WTC11 (cell line): ENCODE measurements around the gene TOP2B.

Source experiments
- ATF1 ChIP-seq: sonication (generic); formaldehyde crosslinking; IDR thresholded peaks from 2 replicates; pipeline ENCODE4 v1.8.1; 2023; ENCODE audit warnings: mild to moderate bottlenecking, moderate library complexity, missing genetic modification reagents
- CBFB ChIP-seq: sonication (generic); formaldehyde crosslinking; IDR thresholded peaks from 2 replicates; pipeline ENCODE4 v1.8.1; 2022; ENCODE audit warnings: mild to moderate bottlenecking, low read depth, missing genetic modification reagents
- CREB1 ChIP-seq: sonication (generic); formaldehyde crosslinking; IDR thresholded peaks from 2 replicates; pipeline ENCODE4 v1.8.0; 2023; ENCODE audit warnings: mild to moderate bottlenecking, missing genetic modification reagents
- JUN ChIP-seq: sonication (generic); formaldehyde crosslinking; IDR thresholded peaks from 2 replicates; pipeline ENCODE4 v1.8.0; 2023; ENCODE audit warnings: mild to moderate bottlenecking, missing genetic modification reagents
- NFYB ChIP-seq: sonication (generic); formaldehyde crosslinking; conservative IDR thresholded peaks from 2 replicates; pipeline ENCODE4 v1.8.0; 2022; ENCODE audit warnings: low read depth, missing genetic modification reagents
- SMAD3 ChIP-seq: sonication (generic); formaldehyde crosslinking; IDR thresholded peaks from 2 replicates; pipeline ENCODE4 v1.8.0; 2022; ENCODE audit warnings: missing genetic modification reagents, mild to moderate bottlenecking, borderline replicate concordance
- ZBTB21 ChIP-seq: sonication (generic); formaldehyde crosslinking; IDR thresholded peaks from 2 replicates; pipeline ENCODE4 v1.8.1; 2023; ENCODE audit warnings: mild to moderate bottlenecking, missing genetic modification reagents, borderline replicate concordance
- ZNF138 ChIP-seq: sonication (generic); formaldehyde crosslinking; conservative IDR thresholded peaks from 2 replicates; pipeline ENCODE4 v1.8.1; 2022; ENCODE audit warnings: mild to moderate bottlenecking, moderate library complexity, missing genetic modification reagents
- TF ChIP-seq, protein P1 (sequence below): fragments of 200-600 bp; IDR thresholded peaks from 2 replicates; pipeline ENCODE4 v1.8.0; 2022; ENCODE audit warnings: antibody characterized with exemption
- TF ChIP-seq, protein P2 (sequence below): sonication (generic); formaldehyde crosslinking; IDR thresholded peaks from 2 replicates; pipeline ENCODE4 v1.8.1; 2023; ENCODE audit warnings: mild to moderate bottlenecking, moderate library complexity, missing genetic modification reagents
- TF ChIP-seq, protein P3 (sequence below): sonication (generic); formaldehyde crosslinking; IDR thresholded peaks from 2 replicates; pipeline ENCODE4 v1.8.0; 2022; ENCODE audit warnings: mild to moderate bottlenecking, missing genetic modification reagents
- TF ChIP-seq, protein P4 (sequence below): sonication (generic); formaldehyde crosslinking; IDR thresholded peaks from 2 replicates; pipeline ENCODE4 v1.8.1; 2023; ENCODE audit warnings: mild to moderate bottlenecking, missing genetic modification reagents, moderate library complexity
- TF ChIP-seq, protein P5 (sequence below): sonication (generic); formaldehyde crosslinking; conservative IDR thresholded peaks from 2 replicates; pipeline ENCODE4 v1.8.1; 2023; ENCODE audit warnings: mild to moderate bottlenecking, low read depth, missing genetic modification reagents, moderate library complexity

DNA sequence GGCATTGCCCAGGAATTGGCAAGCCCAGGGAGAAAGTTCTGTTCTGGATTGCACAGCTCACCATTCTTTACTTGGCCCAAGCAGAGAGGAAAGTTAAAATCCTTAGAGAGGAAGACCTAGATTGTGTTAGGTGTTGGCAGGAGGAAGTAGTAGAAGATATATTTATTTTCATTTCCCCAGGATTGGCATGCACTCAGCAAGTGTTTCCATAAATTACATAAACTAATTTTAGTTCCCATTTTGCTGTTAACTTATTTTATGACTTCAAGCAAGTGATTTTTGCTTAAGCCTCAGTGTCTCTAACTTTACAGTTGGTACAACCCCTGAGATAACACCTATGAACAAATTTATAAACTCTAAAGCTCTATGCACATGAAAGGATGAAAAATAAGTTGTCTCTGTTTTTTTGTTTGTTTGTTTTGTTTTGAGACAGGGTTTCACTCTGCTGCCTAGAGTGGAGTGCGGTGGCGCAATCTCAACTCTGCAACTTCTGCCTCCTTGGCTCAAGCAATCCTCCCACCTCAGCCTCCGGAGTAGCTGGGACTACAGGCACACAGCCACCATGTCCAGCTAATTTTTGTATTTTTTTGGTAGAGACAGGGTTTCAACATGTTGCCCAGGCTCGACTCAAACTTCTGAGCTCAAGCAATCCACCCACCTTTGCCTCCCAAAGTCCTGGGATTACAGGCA, 31.2 kb upstream of the TOP2B start:
- TF ChIP-seq ZBTB21 (CRISPR knock-in tag) (no peak), CREB1 (CRISPR knock-in tag) (no peak), ZNF138 (CRISPR knock-in tag) (no peak), JUN (CRISPR knock-in tag) (no peak), NFYB (no peak), ATF1 (CRISPR knock-in tag) (no peak), SMAD3 (CRISPR knock-in tag) (no peak), CBFB (no peak)
- TF ChIP-seq, protein P1, sequence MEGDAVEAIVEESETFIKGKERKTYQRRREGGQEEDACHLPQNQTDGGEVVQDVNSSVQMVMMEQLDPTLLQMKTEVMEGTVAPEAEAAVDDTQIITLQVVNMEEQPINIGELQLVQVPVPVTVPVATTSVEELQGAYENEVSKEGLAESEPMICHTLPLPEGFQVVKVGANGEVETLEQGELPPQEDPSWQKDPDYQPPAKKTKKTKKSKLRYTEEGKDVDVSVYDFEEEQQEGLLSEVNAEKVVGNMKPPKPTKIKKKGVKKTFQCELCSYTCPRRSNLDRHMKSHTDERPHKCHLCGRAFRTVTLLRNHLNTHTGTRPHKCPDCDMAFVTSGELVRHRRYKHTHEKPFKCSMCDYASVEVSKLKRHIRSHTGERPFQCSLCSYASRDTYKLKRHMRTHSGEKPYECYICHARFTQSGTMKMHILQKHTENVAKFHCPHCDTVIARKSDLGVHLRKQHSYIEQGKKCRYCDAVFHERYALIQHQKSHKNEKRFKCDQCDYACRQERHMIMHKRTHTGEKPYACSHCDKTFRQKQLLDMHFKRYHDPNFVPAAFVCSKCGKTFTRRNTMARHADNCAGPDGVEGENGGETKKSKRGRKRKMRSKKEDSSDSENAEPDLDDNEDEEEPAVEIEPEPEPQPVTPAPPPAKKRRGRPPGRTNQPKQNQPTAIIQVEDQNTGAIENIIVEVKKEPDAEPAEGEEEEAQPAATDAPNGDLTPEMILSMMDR: no peak
- TF ChIP-seq, protein P2, sequence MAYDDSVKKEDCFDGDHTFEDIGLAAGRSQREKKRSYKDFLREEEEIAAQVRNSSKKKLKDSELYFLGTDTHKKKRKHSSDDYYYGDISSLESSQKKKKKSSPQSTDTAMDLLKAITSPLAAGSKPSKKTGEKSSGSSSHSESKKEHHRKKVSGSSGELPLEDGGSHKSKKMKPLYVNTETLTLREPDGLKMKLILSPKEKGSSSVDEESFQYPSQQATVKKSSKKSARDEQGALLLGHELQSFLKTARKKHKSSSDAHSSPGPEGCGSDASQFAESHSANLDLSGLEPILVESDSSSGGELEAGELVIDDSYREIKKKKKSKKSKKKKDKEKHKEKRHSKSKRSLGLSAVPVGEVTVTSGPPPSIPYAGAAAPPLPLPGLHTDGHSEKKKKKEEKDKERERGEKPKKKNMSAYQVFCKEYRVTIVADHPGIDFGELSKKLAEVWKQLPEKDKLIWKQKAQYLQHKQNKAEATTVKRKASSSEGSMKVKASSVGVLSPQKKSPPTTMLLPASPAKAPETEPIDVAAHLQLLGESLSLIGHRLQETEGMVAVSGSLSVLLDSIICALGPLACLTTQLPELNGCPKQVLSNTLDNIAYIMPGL (CRISPR knock-in tag): no peak
- TF ChIP-seq, protein P3, sequence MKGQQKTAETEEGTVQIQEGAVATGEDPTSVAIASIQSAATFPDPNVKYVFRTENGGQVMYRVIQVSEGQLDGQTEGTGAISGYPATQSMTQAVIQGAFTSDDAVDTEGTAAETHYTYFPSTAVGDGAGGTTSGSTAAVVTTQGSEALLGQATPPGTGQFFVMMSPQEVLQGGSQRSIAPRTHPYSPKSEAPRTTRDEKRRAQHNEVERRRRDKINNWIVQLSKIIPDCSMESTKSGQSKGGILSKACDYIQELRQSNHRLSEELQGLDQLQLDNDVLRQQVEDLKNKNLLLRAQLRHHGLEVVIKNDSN: no peak
- TF ChIP-seq, protein P4, sequence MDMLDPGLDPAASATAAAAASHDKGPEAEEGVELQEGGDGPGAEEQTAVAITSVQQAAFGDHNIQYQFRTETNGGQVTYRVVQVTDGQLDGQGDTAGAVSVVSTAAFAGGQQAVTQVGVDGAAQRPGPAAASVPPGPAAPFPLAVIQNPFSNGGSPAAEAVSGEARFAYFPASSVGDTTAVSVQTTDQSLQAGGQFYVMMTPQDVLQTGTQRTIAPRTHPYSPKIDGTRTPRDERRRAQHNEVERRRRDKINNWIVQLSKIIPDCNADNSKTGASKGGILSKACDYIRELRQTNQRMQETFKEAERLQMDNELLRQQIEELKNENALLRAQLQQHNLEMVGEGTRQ (CRISPR knock-in tag): no peak
- TF ChIP-seq, protein P5, sequence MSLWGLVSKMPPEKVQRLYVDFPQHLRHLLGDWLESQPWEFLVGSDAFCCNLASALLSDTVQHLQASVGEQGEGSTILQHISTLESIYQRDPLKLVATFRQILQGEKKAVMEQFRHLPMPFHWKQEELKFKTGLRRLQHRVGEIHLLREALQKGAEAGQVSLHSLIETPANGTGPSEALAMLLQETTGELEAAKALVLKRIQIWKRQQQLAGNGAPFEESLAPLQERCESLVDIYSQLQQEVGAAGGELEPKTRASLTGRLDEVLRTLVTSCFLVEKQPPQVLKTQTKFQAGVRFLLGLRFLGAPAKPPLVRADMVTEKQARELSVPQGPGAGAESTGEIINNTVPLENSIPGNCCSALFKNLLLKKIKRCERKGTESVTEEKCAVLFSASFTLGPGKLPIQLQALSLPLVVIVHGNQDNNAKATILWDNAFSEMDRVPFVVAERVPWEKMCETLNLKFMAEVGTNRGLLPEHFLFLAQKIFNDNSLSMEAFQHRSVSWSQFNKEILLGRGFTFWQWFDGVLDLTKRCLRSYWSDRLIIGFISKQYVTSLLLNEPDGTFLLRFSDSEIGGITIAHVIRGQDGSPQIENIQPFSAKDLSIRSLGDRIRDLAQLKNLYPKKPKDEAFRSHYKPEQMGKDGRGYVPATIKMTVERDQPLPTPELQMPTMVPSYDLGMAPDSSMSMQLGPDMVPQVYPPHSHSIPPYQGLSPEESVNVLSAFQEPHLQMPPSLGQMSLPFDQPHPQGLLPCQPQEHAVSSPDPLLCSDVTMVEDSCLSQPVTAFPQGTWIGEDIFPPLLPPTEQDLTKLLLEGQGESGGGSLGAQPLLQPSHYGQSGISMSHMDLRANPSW (CRISPR knock-in tag): no peak
